ENCODE data around the gene DVL1.

Gene DVL1

DNA sequence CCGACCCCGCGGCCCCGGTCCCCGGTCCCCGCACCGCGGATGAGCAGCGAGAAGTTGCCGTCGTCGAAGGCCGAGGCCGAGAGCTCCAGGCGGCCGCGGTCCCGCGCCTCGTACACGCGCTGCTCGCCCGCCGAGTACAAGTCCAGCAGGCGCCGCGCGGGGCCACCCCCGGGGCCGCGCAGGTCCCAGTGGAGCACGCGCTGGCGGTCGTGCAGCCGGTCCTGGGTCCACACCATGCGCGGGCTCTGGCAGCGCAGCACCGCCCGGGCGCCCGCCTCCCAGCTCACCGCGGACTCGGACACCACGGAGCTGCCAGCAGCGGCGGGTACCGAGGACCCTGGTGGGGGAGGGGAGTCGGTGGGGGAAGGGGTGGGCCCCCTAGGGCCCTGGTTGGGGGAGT is 6.2 kb upstream of the DVL1 start:
- DNase-seq = peak in 1 of 2 experiments; percentile 37

GRCh38 chr1:1354271-1355247 is 5.3 kb upstream of the DVL1 start:
- no peak for DNase-seq

DNA sequence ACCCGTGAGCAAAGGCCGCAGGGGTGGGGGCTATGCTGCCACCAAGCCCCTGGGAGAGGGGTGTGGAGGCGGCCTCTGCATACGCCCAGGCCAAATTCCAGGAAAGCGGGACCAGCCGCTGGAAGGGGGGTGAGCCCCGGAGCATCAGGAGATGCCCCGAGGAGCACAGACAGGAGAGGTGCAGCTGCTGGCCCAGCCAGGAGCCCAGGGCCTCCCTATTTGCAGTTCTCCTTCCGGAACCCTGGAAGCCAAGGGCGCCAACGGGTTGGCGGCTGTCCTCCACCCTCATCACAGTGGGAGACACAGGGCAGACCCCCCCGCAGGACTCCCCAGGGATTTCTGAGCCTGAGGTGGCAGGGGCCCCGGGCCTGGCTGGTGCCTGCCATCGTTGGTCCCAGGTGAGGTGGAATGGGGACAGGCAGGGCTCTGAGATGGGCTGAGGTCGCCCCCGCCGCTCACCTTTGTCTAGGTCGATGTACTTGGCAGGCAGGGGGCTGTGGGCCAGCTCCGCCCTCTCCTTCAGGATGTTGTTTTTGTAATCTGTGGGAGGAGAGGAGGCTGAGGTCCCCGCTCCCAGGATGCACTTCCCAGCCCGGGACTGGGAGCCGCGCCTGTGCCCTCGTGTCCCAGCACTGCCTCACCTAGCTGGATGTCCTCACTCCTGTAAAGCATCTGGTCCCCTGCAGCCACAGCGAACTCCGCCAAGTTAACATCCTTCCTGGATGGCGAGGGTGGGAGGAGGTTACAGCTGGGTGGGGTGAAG is 4.4 kb upstream of the DVL1 start:
- DNase-seq = no peak

GRCh38 chr1:1352786-1353388 is 3.7 kb upstream of the DVL1 start:
- DNase-seq = peak; percentile 28 to 69

DNA sequence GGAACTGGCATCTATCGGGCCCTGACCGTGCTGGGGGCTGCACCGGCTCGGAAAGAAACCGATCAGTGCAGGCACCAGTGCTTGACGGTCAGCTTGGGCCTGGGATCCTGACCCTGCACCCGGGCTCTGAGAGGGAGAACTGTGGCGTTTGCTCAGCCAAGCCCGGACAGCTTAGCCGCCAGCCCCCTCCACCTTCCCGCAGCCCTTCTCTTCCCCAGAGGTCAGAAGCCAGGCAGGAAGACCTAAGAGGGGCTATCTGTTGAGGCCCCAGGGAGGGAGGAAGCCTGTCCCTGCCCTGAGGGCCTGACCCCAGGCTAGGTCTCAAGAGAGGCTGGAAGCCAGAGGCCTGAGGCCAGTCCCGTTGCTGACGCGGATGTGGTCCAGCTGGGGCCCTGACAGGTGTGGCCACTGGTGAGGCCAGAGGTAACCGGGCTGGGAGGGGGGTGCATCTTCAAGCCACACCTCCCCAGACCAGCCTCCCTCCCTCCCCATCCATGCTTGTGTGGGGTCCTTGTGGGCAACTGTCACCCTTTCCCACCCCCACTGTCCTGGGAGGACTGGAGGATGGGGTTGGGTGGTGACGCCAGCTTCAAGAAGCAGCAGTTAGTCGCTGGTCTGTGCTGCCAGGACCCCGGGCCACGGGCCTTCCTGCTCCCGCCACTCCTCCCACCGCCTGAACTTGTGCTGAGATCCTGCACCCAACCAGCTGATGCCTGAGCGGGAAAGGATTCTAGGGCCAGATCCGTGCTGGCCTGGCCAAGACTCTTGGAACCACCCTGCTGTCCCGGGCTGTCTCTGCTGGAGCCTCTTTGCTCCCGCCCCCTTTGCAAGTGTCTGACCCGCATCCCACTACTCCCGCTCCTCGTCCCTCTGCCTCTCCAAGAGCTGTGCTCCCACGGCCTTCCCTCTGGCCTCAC is 2.6 kb upstream of the DVL1 start:
- DNase-seq = no peak

GRCh38 chr1:1348420-1349255 is 580 bp downstream of the DVL1 start:
- no peak for DNase-seq

GRCh38 chr1:1347663-1348419 is 1.4 kb downstream of the DVL1 start:
- DNase-seq = no peak

DNA sequence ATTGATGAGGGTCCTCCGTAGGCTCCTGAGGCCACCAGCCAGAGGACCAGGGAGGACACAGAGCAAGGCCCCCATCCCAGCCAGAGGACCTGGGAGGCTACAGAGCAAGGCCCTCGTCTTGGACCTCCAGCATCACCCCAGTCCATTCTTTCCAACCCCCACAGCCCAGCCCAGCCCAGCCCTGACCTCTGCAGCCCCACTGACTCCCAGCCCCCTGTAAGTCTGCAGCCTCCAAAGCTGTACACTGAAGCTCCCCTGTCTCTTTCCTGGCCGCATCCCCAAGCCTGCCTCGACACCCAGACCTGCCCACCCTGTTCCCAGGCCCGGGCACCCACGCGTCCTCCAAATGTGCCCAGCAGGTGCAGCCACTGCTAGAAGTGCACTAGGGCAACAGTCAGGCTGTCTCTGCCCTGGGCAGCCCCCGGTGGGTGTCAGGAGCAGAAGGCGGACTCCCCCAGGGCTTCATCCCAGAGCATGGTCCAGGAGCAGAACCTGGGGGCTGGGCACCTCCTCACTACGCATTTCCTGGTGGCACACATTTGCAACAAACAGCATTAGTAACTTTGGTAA is 2.1 kb downstream of the DVL1 start:
- DNase-seq = no peak

DNA sequence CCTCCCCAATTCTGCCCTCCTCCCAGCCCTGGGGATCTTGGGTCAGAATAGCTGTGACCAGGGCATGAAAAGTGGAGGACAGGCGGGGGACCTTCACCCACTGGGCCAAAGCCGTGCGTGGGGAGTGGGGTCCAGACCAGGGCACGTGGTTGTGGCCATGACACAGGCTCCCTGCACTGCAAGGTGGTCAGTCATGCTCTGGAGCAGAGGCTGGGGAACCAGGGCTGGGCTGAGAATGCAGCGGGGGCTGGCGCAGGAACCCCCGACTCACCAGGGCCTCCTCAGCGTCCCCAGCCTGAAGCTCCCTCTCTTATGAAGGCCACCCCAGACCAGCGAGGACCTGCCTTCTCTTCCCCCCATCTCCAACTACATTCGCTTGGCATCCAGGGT is 2.7 kb downstream of the DVL1 start:
- DNase-seq = no peak

DNA sequence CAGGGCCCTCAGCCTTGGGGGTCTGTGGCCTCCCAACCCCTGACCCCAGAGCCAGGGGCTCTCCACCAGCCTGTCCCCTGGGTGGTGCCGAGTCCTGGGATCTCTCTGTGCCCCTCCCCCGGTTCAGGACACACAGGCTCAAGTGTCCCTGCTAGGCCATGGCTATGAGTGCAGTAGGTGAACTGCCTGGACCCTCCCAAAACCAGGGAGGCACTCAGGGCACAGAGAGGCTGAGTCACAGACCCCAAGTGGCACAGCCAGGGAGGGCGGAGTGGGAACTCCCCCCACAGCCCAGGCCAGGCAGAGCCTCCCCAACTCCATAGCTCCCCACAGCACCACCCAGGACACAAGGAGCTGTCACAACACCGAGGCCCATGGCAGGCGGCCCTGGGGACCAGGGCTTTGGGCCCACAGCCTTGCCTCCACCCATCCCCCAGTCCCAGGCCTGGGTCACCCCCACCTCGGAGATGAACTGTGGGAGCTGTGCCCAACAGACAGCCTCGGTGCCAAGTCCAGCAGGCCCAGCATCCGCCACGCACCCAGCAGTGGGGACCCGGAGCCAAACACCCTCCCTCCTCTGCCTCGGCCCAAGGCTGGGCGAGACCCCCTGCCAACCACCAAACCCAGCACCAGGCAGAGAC is 3.2 kb downstream of the DVL1 start:
- DNase-seq = no peak

- no peak for DNase-seq
Observed at GRCh38 chr1:1345384-1345783, 3.8 kb downstream of the DVL1 start.

DNA sequence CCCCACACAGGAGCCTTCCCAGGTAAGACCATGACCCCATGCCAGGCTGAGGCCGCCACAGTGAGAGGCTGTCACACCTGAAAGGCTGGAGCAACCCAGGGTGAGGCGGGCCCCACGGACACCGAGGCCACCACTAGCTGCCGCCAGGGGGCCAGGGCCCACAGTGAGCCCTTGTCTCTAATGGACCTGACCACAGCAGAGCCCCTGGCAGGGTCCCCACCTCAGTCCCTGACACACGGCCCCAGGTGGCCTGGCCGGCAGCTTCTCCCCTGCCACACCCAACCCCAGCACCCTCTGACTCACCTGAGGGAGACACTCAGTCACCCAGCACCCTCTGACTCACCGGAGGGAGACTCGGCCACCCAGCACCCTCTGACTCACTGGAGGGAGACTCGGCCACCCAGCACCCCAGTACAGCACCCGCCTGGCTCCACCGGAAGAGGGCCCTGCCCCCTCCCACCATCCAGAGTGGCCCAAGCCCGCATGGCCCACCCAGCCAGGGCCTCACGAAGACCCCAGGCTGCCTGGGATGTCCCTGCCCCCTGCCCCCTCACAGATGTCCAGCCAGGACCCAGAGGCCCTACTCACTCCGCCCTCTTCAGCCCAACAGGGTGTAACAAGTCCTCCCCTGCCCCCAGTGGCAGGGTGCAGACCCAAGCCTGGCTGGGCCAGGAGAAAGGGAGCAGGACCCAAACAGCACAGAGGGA is 4.4 kb downstream of the DVL1 start:
- no peak for DNase-seq

GRCh38 chr1:1343811-1344421 is 5.3 kb downstream of the DVL1 start:
- DNase-seq = no peak

- DNase-seq = no peak
Observed at GRCh38 chr1:1342584-1343115, 6.6 kb downstream of the DVL1 start.

GRCh38 chr1:1342061-1342562 is 7.1 kb downstream of the DVL1 start:
- DNase-seq = no peak

DNA sequence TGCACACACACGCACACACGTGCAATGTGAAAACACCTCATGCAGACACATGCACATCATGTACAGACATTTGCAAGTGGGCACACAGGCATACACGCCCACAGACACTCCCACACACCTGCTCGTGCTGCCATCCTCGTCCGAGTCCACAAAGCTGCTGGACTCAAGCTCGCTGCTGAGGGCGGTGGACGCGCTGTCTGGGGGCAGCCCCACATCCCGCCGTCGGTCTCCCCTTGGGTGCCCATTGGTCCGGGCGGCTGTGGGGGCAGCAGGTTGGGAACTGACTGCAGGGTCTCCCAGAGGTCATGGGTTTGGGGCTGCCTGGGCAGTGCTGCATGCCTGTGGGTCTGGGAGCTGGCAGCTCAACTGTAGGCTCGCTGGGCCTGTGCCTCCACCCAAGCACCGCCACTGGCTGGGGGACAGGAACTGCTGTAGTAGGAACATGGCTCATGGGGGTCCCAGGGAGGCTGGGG is 7.6 kb downstream of the DVL1 start:
- no peak for DNase-seq

GRCh38 chr1:1340791-1341548 is 8.2 kb downstream of the DVL1 start:
- DNase-seq = no peak
